ENCODE data around the gene CRLF3.
"Not testable (repeated sequence)": the region's sequence is repeated elsewhere in the genome, so short reads cannot be mapped to it uniquely, and the experiment has no call there.

DNA sequence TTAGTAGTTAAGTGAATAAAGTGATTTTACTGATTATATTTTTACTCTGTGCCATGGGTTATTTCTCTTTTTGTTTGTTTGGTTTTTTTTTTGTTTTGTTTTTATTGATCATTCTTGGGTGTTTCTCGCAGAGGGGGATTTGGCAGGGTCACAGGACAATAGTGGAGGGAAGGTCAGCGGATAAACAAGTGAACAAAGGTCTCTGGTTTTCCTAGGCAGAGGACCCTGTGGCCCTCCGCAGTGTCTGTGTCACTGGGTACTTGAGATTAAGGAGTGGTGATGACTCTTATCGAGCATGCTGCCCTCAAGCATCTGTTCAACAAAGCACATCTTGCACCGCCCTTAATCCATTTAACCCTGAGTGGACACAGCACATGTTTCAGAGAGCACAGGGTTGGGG, 88.8 kb downstream of the CRLF3 start:
- TF ChIP-seq, protein P1, sequence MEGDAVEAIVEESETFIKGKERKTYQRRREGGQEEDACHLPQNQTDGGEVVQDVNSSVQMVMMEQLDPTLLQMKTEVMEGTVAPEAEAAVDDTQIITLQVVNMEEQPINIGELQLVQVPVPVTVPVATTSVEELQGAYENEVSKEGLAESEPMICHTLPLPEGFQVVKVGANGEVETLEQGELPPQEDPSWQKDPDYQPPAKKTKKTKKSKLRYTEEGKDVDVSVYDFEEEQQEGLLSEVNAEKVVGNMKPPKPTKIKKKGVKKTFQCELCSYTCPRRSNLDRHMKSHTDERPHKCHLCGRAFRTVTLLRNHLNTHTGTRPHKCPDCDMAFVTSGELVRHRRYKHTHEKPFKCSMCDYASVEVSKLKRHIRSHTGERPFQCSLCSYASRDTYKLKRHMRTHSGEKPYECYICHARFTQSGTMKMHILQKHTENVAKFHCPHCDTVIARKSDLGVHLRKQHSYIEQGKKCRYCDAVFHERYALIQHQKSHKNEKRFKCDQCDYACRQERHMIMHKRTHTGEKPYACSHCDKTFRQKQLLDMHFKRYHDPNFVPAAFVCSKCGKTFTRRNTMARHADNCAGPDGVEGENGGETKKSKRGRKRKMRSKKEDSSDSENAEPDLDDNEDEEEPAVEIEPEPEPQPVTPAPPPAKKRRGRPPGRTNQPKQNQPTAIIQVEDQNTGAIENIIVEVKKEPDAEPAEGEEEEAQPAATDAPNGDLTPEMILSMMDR (IDR thresholded peaks at IDR 0.05 in 8 of 11, conservative IDR thresholded peaks at IDR 0.05 in 3 of 11), result not testable (repeated sequence)
- not testable (repeated sequence) for TF ChIP-seq POLR2AphosphoS5, POLR2A (IDR thresholded peaks at IDR 0.05)
